DND-41 (cell line): ENCODE data around the gene RASSF6.

Experiments
- CTCF ChIP-seq: IDR thresholded peaks from 2 replicates; pipeline ENCODE4 v1.5.1; 2012; ENCODE audit warnings: borderline replicate concordance, low read length, moderate library complexity, mild to moderate bottlenecking; ENCODE audit not compliant: poor library complexity, severe bottlenecking; ENCODE audit errors: extremely low read depth
- EZH2 ChIP-seq: IDR thresholded peaks from 3 replicates; pipeline ENCODE4 v1.6.1; 2012; ENCODE audit warnings: borderline replicate concordance, low read depth, mild to moderate bottlenecking, moderate library complexity, low read length, inconsistent platforms; ENCODE audit not compliant: severe bottlenecking

- no peak for TF ChIP-seq CTCF
- no peak for TF ChIP-seq EZH2
These were observed 75.6 kb downstream of the RASSF6 start for GRCh38 chr4:73544620-73545019.
